NCI-H82 (cell line): Measurements from ENCODE around the gene ALDH3A2.
A peak's percentile ranks its signal among the peaks of the same experiment; 100 is the strongest.

Experiments
- DNase-seq: peaks from one replicate; lab custom pipeline; 2025; lab: John Stamatoyannopoulos, UW

The ALDH3A2 gene

DNA sequence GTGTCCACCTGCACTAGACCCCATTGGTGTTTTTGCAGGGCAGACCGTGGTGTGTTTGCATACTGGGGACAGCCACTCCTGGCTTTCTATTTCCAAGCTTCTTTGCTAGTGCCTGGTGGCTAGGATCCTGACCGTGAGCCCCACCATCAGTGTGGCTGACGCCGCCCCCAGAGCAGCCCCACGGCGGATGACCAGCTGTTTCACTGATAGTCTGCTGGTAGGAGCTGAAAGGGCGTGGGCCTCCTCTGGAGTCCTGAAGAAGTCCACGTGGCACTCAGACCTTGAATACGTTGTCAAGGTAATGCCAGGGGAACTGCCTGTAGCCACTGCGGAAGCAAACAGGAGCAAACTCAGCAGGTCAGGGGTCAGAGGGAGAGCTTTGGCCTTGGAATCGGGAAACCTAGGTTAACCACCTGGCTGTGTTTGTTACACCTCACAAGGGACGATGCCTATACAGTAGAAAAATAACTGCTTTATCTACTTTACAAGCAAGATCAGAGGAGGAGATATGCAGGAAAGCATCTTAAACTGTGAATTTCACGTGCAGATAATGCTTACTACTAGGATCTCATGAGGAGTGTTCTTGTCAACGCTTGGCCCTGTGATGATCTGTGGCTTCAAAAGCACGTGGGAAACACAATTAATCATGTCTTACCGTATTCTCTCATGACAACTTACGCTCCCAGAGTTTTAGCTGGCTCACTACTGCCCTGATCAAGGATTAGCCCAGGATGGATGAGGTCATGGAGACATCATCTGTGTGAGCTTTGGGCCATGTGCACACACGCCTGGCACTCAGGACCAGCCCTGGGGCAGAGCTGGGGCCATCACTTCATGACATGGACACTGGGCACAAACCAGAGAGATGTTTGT lies 30.3 kb downstream of the ALDH3A2 start:
- no peak for DNase-seq

DNA sequence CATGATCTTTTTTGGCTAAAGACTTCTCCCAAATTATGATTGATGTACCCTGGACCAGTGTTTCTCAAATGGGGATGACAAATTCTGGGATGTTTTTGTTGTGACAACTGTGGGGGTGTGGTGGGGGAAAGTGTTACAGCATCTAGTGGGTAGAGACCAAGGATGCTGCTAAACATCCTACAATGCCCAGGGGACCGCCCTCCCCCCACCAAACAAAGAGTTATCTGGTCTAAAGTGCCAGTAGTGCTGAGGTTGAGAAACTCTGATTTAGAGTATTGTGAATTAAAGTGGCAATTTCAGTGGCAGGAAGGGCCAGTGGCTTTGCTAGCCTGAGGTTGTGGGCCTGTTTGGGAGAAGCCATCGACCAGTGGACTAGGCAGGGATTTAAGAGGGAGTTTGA lies 34.6 kb downstream of the ALDH3A2 start:
- no peak for DNase-seq

- peak; percentile 73 for DNase-seq
These were observed 36.5 kb downstream of the ALDH3A2 start for GRCh38 chr17:19684909-19685580.

DNA sequence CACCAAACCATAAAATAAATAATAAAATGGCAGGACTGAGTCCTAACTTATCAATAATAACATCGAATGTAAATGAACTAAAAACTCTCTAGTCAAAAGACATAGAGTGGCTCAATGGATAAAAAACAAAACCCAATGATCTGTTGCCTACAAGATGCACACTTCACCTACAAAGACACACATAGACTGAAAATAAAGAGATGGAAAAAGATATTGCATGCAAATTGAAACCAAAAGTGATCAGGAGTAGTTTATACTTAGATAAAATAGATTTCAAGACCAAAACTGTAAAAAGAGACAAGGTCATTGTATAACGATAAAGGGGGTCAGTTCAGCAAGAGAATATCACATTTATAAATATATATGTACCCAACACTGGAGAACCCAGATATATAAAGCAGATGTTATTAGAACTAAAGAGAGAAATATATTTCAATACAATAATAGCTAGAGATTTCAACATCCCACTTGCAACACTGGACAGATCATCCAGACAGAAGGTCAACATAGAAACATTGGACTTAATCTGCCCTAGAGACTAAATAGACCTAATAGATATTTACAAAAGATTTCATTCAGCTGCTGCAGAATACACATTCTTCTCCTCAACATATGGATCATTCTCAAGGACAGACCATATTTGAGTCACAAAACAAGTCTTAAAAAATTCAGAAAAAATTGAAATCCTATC lies 38.0 kb downstream of the ALDH3A2 start:
- DNase-seq = no peak

GRCh38 chr17:19702217-19702641 lies 53.7 kb downstream of the ALDH3A2 start:
- DNase-seq = peak; percentile 22

DNA sequence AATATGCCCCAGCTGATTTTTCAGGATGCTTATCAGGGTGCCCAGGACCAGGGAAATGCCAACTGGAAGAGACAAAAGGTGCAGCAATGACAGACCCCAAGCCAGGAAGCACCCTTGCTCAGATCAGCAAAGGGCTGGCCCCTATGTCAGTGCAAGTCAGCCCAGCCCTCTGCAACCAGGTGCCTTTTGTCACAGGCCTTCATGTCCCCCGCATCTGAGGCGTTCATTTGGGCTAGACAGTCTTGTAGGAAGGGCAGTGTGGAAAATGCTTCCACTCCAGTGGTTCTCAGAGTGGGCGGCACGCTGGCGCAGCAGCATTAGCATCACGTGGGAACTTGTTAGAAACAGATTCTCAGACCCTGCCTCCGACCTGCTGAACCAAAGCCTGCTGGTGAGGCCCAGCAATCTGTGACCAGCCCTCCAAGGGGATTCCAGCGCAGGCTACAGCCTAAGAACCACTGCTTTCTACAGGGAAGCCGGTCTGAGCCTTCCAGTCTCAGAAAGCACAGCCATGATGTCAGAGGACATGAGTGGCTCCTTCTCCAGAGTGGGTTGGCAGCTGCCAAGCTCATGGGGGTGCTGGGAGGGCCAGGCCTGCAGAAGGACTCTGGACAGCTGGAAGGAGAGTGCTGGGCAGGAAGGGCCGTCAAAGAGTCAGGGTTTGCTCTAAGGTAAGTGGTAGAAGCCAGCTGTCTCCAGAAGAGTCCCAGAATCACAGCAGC lies 54.7 kb downstream of the ALDH3A2 start:
- no peak for DNase-seq

GRCh38 chr17:19703828-19704613 lies 55.5 kb downstream of the ALDH3A2 start:
- peak; percentile 70 for DNase-seq

DNA sequence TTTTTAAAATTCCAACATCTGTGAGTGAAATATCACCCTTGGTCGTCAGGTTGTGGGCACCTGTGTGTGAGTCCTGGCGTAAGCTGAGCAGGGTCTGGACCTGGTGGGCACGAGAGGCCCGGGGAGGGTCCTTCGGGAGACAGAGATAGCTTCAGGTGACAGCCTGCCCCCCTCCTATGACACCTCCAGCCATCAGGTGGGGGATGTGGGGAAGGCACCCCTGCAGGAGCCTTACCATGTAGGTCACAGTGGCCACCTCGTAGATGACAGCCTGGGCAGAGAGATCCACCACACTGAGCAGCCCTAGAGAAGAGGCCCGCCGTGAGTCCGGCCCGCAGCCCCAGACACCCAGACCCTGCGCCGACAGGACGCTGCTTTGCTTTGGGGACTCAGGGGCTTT lies 56.6 kb downstream of the ALDH3A2 start:
- DNase-seq = no peak

DNA sequence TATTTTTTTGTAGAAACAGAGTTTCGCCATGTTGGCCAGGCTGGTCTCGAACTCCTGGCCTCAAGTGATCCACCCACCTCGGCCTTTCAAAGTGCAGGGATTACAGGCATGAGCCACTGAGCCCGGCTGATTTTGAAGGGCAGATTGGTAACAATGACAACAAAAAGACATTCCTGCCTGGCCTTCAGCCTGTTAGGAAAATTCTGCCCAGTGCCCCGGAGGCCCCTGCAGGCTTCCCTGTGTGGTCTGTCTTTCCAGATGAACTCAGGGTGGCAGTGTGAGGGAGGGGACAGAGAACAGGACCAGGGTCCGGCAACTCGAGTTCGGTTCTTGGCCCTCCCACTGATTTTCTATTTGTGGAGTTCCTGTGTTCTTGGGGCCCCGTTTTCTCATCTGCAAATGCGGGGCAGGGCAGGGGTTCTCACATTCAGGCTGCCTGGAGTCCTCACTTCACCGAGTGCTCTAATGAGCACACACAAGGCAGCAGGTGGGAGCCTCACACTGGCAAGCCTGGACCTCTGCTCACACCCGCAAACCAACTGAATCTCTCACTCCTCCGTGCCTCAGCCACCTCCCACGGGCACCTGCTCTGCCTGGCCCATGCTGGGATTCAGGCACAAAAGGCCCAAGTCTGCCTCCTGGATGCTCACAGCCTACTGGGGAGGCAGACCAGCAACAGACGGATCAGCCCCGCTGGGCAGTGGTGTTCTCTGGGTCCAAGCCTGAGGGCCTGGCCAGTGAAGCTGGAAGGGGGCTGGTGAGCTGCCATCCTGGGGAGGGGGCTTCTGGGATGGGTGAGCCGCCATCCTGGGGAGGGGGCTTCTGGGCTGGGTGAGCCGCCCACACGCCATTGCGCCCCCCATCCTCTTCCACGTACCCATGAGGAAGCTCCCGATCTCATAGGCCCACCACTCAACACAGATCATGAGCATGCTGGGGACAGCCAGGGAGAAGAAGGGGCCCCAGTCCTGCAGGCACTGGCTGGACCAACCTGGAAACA lies 57.5 kb downstream of the ALDH3A2 start:
- no peak for DNase-seq

DNA sequence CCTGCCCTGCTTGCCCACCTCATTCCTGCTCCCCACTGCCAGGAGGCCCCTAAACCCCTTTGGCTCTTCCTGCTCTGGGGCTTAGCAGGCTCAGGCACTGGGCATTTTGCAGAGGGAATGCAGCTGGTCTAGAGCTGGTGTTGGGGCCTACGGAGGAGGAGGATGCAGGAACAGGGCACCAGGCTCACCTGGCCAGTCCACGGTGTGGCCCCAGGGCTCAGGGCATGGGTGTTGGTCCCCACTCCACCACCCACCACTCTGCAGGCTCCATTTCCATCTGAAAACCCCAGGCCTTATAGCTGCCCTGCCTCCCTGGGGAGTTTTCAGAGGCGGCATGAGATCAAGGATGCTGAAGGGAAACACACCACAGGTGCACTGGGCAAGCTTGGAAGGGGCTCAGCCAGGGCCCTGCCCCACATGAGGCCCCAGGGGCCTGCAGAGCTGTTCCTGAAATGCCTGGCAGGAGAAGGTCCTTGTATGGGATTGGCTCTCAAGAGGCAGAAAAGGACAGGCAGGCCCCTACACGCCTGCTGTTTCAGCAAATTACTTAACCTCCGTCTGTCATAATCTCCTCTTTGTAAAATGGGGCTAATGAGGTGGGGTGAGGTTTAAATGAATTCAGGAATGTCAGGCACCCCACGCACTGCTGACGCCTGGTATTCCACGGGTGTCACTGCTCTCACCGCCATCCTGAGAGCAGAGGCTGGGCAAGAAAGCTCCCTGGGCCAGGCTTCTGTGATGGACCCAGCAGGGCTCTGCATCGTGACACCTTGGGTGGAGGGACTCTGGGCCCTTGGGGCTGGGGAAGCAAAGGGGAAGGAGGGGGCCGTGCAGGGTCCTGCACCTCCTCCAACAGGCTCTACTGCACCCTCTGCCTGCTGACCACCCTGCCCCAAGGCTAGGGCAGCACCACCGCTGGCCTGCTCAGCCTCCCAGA lies 58.5 kb downstream of the ALDH3A2 start:
- peak; percentile 73 for DNase-seq

- DNase-seq = no peak
These were observed 59.2 kb downstream of the ALDH3A2 start for GRCh38 chr17:19707728-19708221.

DNA sequence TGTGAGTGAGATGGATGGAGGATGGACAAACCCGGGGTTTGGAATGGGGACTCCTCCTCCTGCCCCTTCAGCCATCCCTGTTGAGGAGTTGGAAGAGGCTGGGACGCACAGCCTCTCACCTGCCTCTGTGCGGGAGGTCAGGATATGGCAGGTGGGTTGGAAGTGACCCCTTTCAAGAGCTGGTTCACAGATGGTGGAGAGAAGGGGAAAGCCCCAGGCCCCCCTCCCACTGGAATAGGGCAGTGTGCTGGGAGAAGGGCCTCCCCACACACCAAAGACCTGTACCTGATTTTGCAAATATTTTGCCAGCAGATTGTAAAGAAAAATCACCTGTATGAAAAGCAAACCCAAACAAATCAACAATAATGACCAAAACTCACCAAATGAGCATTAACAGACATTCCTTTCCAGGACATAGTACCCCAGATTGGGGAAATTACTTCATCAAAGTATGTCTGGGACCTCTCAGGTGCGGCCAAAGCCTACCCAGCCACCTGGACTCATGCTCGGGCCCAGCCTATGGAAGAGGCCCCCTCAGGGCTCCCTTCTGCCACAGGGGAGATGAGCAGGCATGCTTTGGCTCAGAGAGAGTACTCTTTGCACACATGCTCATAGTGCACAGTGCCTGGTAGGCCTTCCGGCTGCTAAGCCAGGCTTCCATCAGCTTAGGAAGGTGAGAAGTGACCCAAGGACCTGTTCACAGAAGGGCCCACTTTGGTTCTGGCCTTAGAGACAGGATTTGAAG lies 60.1 kb downstream of the ALDH3A2 start:
- no peak for DNase-seq

DNA sequence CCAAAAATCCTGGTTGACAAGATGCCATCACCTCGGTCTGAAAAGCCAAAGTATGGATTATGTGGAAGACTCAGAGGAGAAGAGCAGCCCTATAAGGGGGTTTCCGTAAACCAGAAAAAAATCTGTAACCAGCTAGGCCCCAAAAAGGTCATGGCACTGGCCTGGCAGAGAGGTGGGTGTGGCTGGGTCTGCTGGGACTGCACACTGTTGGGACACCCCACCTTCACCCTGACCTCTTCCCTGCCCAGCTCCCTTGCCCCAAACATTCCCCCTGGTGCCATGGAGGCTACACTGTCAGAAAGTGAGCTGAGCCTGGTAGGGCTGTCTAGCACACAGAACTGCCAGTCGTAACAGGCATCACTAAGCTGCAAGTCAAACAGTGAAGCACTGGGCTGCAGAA lies 61.3 kb downstream of the ALDH3A2 start:
- no peak for DNase-seq

DNA sequence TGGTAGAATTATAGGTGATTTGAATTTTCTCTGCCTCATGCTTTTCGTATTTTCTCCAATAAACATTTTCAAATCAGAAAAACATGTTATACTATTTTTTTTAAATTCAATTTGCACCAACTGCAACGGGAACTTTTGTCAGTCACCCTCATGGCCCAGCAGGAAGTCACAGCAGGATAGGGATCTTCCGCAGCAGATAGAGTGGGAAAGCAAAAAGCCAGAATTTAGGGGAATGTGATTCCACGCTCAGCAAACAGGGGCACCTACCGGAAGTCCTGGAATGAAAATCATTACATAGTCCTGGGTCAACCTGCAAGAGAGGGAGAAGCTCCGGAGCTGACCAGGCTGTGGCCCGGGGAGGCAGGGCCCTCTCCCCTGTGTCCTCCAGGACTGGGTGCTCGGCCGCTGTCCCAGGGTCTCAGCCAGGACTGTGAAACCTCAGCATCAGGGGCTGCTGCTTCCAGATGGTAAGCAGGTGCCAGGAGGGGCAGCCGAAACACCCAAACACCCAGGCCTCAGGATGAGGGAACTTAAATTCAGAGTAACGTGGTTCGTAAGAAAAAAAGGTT lies 64.0 kb downstream of the ALDH3A2 start:
- no peak for DNase-seq

- DNase-seq = no peak
These were observed 64.9 kb downstream of the ALDH3A2 start for GRCh38 chr17:19713462-19713861.

GRCh38 chr17:19713901-19714361 lies 65.4 kb downstream of the ALDH3A2 start:
- no peak for DNase-seq
